HG03457 (cell line): ENCODE data around the gene NFIC.
"Not testable (repeated sequence)": the region's sequence is repeated elsewhere in the genome, so short reads cannot be mapped to it uniquely, and the experiment has no call there.

ENCODE experiments used
- ATAC-seq: cut with Tn5 transposase; IDR thresholded peaks from one replicate; pipeline ENCODE4 v1.9.1; 2021; ENCODE audit warnings: moderate number of reproducible peaks; ENCODE audit not compliant: unreplicated experiment

Gene NFIC

DNA sequence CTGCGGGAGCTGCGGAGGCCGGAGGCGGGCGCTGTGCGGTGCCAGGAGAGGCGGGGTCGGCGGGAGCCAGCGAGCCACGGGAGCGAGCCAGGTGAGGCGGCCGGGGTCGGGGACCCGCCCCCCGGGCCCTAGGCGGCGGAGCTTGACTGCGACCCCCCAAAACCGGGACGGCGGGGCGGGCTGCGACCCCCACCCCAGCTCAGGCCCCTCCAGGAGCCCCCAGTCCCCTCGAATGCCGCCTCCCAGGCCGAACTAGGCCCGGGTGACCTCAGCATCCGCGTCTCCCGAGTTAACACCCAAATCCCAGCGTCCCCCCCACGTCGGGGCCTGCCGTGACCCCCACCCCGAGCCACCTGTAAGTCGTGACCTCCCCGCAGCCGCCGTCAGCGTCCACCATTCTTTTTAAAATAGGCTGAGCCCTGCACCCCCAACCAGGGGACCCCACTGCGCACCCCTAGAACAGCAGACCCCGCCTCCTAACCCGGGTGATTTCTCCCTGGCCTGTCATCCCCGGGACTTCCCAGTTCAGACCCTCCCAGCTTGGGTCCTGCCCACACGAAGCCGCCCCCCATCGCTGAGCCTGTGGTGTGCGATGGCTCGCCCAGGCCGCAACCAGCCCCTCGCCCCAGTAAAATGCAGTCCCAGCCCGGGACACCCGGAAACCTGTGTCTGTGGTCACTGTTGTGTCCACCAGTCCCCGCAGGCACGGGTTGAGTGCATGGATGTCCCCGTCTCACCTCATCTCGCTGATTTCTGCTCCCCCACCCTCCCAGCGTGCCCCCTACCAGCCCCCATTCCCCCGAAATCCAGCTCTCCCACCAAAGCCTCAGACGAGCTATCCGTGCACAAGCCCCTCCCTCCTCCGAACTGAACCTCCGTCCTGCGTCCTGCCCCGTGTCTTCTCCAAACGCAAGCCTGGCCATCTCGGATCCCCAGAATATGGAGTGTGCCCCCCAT is 140.3 kb downstream of the NFIC start:
- ATAC-seq = no peak

DNA sequence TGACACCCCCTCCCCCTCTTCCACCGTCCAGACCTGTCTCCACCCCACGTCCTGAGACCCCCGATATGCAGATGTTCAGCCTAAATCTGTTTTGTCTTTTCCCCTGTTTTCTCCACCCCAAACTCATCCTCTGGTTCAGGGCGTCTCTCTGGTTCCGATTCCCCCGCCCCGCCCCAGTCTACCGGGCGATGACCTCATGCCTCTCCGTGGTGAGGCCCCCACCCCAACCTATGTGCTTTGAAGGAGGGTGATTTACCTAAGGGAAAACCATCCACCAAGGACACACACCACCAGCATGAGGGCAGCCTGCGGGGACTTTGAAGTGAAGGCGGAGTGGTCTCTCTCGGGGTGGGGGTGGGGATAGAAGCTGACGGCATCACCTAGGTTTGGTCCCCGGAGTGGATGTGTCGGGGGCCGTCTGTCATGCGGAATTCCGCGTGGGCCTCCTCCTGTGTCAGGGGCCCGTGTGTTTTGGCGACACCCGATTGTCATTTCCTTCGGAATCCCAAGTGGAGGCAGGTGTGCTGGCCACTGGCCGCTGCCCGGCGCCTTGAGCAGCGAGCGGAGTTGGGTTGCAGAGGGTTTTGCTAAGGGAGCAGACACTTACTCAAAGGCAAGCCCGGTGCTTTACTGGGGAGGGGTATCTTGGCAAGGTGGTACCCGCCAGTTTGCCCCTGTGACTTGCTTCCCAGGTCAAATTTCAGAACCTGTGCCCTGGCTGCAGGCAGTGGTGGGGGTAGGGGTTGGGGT is 141.2 kb downstream of the NFIC start:
- no peak for ATAC-seq

GRCh38 chr19:3508121-3508661 is 141.8 kb downstream of the NFIC start:
- ATAC-seq = not testable (repeated sequence)

- ATAC-seq = no peak
Observed at GRCh38 chr19:3508771-3509535, 142.6 kb downstream of the NFIC start.

- no peak for ATAC-seq
Observed at GRCh38 chr19:3509566-3509989, 143.2 kb downstream of the NFIC start.

- ATAC-seq = no peak
Observed at GRCh38 chr19:3510727-3511126, 144.3 kb downstream of the NFIC start.

DNA sequence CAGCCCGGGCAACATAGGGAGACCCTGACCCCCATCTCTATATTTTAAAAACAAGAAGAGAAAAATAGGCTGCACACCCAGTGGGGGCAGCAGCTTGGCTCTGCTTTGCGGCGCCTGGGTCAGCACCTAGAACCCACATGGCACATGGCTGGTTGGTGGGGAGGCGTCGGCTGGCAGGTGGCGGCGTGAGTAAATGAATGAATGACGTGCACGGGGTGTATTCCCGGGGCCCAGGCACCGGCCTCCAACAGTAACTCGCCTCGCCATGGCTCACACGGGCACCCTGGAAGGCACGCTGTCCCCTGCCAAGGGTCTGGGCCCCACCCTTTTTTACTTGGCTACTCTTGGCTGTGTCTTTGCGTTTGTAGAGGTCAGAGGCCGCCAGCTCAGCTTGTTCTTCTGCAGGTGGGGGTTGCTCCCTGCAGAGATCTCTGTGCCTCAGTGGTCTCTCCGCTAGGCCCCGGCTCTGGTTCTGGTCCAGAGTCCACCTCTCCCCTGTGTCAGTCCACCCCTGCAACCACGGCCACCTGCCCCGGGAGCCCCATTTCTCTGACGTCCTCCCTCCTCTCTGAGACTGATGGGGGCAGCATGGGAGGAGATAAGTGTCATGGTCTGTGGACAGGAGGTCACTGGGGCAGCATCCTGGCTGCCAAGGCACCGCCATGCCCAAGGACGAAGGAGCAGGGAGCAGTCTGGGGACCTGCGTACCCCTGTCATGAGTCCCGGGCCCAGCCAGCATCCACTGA is 145.3 kb downstream of the NFIC start:
- no peak for ATAC-seq

DNA sequence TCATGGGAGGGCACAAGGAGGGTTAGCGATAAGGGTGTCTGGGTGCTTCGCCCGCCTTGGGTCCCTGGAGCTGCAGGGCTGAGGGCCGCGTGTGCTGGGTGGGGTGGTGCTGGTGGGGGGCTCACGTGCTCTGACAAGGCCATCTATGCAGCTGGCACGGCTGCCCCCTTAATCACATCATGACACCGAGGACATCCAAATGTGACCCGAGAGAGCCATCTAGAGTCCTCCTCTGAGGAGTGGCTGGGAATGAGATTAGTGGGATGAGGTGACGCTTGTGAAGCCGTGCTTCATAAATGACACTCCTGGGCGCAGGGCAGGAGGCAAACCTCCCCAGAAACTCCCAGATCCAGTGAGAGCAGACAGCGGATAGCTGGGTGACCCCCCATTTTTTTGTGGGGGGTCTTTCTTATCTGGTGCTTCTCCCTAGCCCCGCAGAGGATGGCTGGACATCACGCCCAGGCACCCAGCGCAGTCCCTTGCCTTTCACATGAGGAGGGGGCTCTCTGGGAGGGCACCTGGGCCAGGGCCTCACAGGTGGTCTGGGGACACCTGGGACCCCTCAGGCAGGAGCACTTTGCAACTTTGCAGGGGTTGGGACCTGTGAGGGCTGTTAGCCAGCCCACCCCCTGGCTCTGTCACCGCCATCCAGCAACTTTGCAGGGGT is 146.3 kb downstream of the NFIC start:
- ATAC-seq = no peak

- ATAC-seq = no peak
Observed at GRCh38 chr19:3513229-3514140, 147.1 kb downstream of the NFIC start.

DNA sequence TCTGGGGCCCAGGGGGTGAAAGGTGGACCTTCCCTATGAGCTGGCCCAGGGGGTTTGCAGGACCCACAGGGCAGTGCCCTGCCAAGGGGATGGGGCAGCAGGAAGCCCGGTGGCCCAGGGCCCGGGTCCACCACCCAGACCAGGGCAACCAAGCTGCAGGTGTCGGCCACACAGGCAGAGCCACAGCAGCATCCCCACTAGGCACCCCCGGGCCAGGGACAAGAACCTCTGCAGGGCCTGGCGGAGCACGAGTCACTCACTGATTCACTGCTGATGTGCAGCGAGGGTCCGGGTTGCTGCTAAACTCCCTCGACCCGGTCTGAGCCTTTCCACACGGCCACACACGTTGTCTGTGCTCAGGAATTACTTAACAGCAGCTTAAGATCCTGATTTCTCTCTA is 148.5 kb downstream of the NFIC start:
- no peak for ATAC-seq

- no peak for ATAC-seq
Observed at GRCh38 chr19:3515891-3516422, 149.6 kb downstream of the NFIC start.

GRCh38 chr19:3516675-3517207 is 150.4 kb downstream of the NFIC start:
- no peak for ATAC-seq

DNA sequence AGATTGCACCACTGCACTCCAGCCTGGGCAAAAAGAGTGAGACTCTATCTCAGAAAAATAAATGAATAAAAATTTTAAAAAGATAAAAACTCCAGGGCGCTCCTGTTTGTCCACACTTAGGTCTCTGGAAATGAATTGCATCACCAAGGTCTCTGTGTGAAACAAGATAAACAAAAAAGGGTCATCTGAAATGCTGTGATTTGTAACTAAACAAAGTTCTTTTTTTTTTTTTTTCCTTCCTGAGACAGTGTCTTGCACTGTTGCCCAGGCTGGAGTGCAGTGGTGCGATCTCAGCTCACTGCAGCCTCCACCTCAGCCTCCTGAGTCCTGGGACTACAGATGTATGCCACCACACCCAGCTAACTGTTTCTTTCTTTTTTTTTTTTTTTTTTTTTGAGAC is 151.3 kb downstream of the NFIC start:
- ATAC-seq = no peak

- no peak for ATAC-seq
Observed at GRCh38 chr19:3518255-3518654, 151.9 kb downstream of the NFIC start.

GRCh38 chr19:3518659-3519058 is 152.3 kb downstream of the NFIC start:
- no peak for ATAC-seq
